Thyroid gland (tissue), 4 donors: ENCODE data around the gene CARTPT.

Experiments used
- CTCF ChIP-seq, 6 experiments: fragments of 200-600 bp in 3 of 6; fragments of 450-650 bp in 3 of 6; sonication (generic) in 3 of 6; IDR thresholded peaks; one replicate each; pipeline ENCODE4 v1.5.1; 2016 to 2019; ENCODE audit warnings: antibody characterized with exemption in 6 of 6, mild to moderate bottlenecking in 2 of 6, inconsistent platforms in 1 of 6, moderate library complexity in 1 of 6
- POLR2A ChIP-seq, 2 donors: fragments of 450-650 bp; IDR thresholded peaks; one replicate each; pipeline ENCODE4 v1.6.1; 2017; ENCODE audit warnings: antibody characterized with exemption in 2 of 2, mild to moderate bottlenecking in 2 of 2, moderate library complexity in 1 of 2

- no peak for TF ChIP-seq POLR2A (IDR thresholded peaks at IDR 0.05)
- TF ChIP-seq CTCF (IDR thresholded peaks at IDR 0.05): no peak
These were observed 7.5 kb upstream of the CARTPT start for GRCh38 chr5:71711610-71712009.
